22Rv1 (cell line): ENCODE results near the gene FGFBP1.

Source experiments
- CTCF ChIP-seq: fragments of 450-650 bp; IDR thresholded peaks from 2 replicates; pipeline ENCODE4 v1.5.1; 2017; ENCODE audit warnings: mild to moderate bottlenecking
- ZFX ChIP-seq: fragments of 450-650 bp; IDR thresholded peaks from 2 replicates; pipeline ENCODE4 v1.6.1; 2017; ENCODE audit warnings: antibody characterized with exemption, borderline replicate concordance

- TF ChIP-seq CTCF (no peak), ZFX (no peak)
Measured at GRCh38 chr4:15888515-15888914, 50.0 kb downstream of the FGFBP1 start.
